WERI-Rb-1 (cell line): ENCODE measurements around the gene ARMCX4.
"Not testable (repeated sequence)": the region's sequence is repeated elsewhere in the genome, so short reads cannot be mapped to it uniquely, and the experiment has no call there.

Experiments
- DNase-seq: peaks from one replicate; pipeline ENCODE4 v3.0.0-alpha.2; 2020
- H3K27ac ChIP-seq: fragments of 250-450 bp; sonication (Bioruptor Pico); 2 replicates; pipeline ENCODE4 v1.5.1; 2020; ENCODE audit warnings: mild to moderate bottlenecking, moderate library complexity
- H3K27me3 ChIP-seq: fragments of 250-450 bp; sonication (Bioruptor Pico); 2 replicates; pipeline ENCODE4 v1.5.1; 2021; ENCODE audit warnings: mild to moderate bottlenecking, low read depth, moderate library complexity; ENCODE audit not compliant: insufficient read depth, severe bottlenecking
- H3K36me3 ChIP-seq: fragments of 250-450 bp; sonication (Bioruptor Pico); 2 replicates; pipeline ENCODE4 v1.5.1; 2020; ENCODE audit warnings: mild to moderate bottlenecking, moderate library complexity
- H3K4me3 ChIP-seq: 2 replicates; pipeline ENCODE4 v1.5.1; 2011; ENCODE audit warnings: low read depth, mild to moderate bottlenecking, control low read depth, low read length
- H3K9me3 ChIP-seq: fragments of 250-450 bp; sonication (Bioruptor Pico); 2 replicates; pipeline ENCODE4 v1.5.1; 2021; ENCODE audit warnings: mild to moderate bottlenecking, moderate library complexity; ENCODE audit not compliant: severe bottlenecking
- CTCF ChIP-seq: IDR thresholded peaks from 2 replicates; pipeline ENCODE4 v1.5.1; 2011; ENCODE audit warnings: low read depth, mild to moderate bottlenecking, control low read depth, inconsistent platforms, low read length

The ARMCX4 gene

GRCh38 chrX:101488796-101489195, 3.5 kb downstream of the ARMCX4 start:
- no peaks in the 10 kb centered on the region for H3K9me3 ChIP-seq
- TF ChIP-seq CTCF = no peak

GRCh38 chrX:101491943-101492342, 6.7 kb downstream of the ARMCX4 start:
- no peak for TF ChIP-seq CTCF
- Histone ChIP-seq H3K27me3 (no peaks in the 10 kb centered on the region), H3K9me3 (no peaks in the 10 kb centered on the region), H3K36me3 (no peaks in the 10 kb centered on the region), H3K4me3 (no peak overlapping the region), H3K27ac (no peak overlapping the region)
- DNase-seq = no peak

More at GRCh38 chrX:101488796-101489195, 3.5 kb downstream of the ARMCX4 start:
- Histone ChIP-seq H3K4me3 (no peak overlapping the region), H3K27me3 (no peaks in the 10 kb centered on the region), H3K27ac (no peak overlapping the region), H3K36me3 (no peaks in the 10 kb centered on the region)
- DNase-seq = no peak

- no peak for DNase-seq
- H3K9me3 ChIP-seq = no peaks in the 10 kb centered on the region
These were observed 8.0 kb downstream of the ARMCX4 start for GRCh38 chrX:101493225-101493624.

DNA sequence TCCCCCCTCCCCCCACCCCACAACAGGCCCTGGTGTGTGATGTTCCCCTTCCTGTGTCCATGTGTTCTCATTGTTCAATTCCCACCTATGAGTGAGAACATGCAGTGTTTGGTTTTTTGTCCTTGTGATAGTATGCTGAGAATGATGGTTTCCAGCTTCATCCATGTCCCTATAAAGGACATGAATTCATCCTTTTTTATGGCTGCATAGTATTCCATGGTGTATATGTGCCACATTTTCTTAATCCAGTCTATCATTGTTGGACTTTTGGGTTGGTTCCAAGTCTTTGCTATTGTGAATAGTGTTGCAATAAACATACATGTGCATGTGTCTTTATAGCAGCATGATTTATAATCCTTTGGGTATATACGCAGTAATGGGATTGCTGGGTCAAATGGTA, 17.7 kb downstream of the ARMCX4 start:
- not testable (repeated sequence) for H3K9me3 ChIP-seq, H3K27me3 ChIP-seq, DNase-seq, H3K36me3 ChIP-seq, H3K27ac ChIP-seq, H3K4me3 ChIP-seq

More at GRCh38 chrX:101493225-101493624, 8.0 kb downstream of the ARMCX4 start:
- Histone ChIP-seq H3K36me3 (no peaks in the 10 kb centered on the region), H3K4me3 (no peak overlapping the region), H3K27me3 (no peaks in the 10 kb centered on the region), H3K27ac (no peak overlapping the region)
- TF ChIP-seq CTCF = no peak

DNA sequence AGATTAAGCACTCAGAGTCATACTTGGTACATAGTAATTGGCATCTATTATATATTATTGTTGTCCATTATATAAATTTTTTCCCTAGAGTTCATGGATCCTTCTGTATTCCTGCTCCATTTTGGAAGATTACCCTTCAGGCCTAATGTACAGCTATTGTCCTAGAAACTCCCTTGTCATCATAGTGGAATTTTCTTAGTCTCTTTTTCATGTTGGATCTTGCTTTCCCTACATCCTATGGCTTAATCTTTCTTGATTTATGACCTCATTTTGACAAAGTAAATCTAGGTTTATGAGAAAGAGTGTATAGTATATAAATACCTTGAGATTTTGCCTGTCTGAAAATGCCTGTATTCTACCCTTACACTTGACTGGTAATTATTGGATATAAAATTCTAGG, 22.1 kb downstream of the ARMCX4 start:
- TF ChIP-seq CTCF = no peak
- no peaks in the 10 kb centered on the region for H3K36me3 ChIP-seq
- no peaks in the 10 kb centered on the region for H3K27me3 ChIP-seq
- H3K4me3 ChIP-seq = no peak overlapping the region
- H3K9me3 ChIP-seq = no peaks in the 10 kb centered on the region
- DNase-seq = no peak
- no peak overlapping the region for H3K27ac ChIP-seq

DNA sequence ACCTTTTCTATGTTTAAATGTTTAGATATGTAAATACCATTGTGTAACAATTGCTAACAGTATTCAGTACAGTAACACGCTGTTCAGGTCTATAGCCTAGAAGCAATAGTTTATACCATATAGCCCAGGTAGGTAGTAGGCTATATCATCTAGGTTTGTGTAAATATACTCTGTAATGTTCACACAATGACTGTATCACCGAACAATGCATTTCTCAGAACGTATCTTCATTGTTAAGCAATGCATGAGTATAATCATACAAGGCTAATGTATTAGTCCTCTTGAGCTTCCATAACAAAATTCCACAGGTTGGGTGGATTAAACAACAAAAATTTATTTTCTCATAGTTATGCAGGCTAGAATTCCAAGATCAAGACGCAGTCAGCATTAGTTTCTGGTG, 22.7 kb downstream of the ARMCX4 start:
- no peak for DNase-seq
- H3K27ac ChIP-seq = no peak overlapping the region
- H3K36me3 ChIP-seq = no peaks in the 10 kb centered on the region
- H3K4me3 ChIP-seq = no peak overlapping the region
- no peaks in the 10 kb centered on the region for H3K9me3 ChIP-seq
- no peaks in the 10 kb centered on the region for H3K27me3 ChIP-seq
- TF ChIP-seq CTCF = no peak
